GM18505 (cell line): ENCODE results near the gene RBBP9.
A peak's percentile ranks its signal among the peaks of the same experiment; 100 is the strongest.

ENCODE experiments used
- ATAC-seq: cut with Tn5 transposase; IDR thresholded peaks from one replicate; pipeline ENCODE4 v1.9.1; 2021; ENCODE audit not compliant: unreplicated experiment
- POLR2A ChIP-seq: IDR thresholded peaks from 4 replicates; pipeline ENCODE4 v1.6.1; 2011; ENCODE audit warnings: borderline replicate concordance; ENCODE audit not compliant: insufficient read depth, insufficient read length; ENCODE audit errors: extremely low read depth

The RBBP9 gene

DNA sequence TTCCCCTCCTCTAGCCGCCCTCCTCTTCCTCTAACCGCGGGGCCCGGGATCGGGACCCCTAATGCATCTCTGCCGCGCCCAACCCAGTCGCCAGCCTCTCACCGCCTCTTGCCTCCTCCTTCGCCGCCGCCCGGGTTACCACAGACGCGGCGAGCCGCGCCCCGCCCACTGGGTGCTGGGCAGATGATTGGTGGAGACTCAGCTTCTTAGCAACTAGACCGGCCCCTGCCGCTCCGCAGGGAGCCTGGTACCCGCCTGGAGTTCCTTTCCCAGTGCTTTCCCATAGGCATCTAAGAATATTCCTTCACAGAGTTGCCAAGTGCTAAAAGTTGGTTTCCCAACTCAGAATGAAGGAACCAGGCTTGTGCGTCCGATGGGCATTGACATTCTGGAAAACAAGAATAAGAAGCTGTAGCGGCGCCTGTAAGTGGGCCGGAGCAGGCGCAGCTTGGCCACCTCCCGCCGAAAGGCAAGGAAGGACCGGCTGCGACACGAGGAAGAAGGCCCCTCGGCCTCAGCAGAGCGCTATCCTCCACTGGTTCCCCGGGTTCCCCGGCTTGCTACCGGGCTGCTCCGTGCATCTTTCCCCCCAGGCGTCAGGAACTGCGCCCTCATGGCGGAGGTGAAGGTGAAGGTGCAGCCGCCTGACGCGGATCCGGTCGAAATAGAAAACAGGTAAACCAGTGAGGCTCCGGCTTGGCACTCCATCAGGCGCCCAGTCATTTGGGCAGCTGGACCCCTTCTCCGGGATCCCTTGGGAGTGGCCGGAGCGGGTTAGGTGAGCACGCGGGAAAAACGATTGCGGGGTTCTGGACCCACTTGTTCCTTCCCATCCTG lies 29.9 kb downstream of the RBBP9 start, which contains the start of the genes DZANK1 and POLR3F:
DZANK1 (minus strand) TSS at position 137 of the 837 bp plus-strand sequence. CDS start 1,672 bp downstream, outside the sequence.
POLR3F (plus strand) TSS at position 497 of the 837 bp plus-strand sequence; CDS start at position 614, 117 bp downstream.
- peak; percentile 79 for TF ChIP-seq POLR2A
- ATAC-seq: peak; percentile 98

DNA sequence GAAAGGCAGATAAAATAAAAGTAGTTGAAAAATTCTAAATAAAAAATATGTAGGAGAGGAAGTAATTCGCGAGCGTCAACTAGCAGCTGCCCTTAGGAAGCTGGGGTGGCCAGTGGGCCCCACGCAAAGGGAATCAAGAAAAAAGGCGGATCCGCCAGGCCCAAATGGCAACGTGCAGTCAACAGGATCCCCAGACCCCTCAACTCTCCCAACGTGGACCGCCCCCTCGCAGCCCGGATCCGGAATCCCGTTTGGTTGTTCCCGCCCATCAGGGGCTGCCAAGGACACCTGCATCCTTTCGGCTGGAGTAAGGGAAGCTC lies 30.5 kb downstream of the RBBP9 start:
- no peak for TF ChIP-seq POLR2A
- peak; percentile 10 for ATAC-seq

DNA sequence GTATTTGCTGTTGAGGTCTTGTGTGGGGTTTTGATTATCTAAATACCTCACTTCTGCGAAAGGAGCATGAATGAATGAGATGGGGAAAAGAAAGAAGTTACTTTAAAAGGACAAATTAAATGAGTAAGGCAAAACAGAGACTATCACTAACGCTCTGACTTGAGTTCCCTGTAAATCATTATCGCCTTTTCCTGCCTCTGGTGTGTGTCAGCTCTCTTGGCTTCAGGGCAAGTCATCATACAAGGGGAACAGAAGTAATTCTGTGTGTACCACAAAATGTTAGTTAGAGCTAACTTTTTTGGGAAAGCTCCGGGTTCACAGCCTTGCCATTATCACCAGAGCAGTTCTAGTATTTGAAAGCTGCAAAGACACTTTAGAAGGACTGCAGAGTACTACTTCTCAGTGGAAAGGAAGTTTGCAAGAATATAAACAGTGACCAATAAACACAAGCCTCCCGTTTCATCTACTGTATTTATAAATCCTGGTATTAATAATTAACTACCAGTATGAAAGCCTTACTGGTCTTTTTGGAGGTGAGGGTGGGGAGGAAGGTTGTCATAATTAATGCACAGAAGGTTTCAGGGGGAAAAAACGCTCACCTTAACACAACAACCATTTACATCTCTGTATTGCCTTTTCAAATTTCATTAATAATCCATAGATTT lies 31.4 kb downstream of the RBBP9 start:
- no peak for TF ChIP-seq POLR2A
- ATAC-seq: no peak

DNA sequence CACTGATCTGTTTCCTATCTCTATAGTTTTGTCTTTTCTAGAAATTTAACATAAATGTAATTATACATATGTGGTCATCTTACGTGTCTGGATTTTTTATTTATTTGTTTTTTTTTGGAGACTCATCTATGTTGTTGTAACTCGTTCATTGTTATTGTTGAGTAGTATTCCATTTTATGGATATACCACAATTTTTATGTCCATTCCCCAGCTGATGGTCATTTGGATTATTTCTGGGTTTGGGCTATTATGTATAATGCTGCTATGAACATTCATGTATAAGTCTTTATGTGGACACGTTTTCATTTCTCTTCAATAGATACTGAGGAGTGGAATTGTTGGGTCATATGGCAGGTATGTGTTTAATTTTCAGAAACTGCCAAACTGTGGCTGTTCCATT lies 40.4 kb downstream of the RBBP9 start:
- TF ChIP-seq POLR2A: no peak
- ATAC-seq: no peak

DNA sequence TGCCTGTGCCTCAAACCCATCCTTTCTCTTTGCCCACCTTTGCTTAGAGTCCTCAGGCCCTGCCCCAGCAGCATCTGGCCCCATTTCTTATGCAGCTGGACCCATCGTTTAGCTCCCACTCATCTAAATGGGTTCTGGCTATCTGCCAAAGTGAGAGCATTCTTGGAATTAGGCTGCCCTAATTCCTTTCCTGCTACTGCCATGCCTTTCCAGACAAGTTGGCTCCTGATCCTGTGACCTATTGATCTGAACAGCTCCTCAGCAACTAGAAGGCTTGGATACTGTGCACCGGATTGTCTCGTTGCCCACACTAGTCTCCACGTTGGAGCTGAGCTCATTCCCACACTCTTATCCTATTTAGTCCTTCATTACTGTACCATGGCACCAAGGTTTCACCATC lies 53.1 kb downstream of the RBBP9 start:
- no peak for ATAC-seq
- TF ChIP-seq POLR2A: no peak

DNA sequence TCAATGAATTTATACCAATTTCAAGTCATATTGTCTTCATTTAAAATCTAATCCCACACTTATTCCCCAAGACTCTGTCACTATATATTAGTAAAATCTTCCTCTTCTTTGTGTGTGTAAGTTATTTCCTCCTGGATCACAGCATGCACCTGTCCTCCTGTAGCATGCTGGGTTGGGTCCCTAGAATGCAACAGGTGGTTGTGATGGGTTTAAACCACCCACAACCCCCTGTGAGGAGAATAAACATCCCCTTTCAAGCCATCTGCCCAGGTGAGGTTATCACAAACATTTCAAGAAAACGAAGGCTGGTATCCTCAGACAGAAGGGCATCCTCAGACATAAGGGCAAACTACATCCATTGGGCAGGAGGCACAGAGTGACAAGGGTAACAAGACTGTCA lies 56.6 kb downstream of the RBBP9 start:
- no peak for ATAC-seq
- no peak for TF ChIP-seq POLR2A

DNA sequence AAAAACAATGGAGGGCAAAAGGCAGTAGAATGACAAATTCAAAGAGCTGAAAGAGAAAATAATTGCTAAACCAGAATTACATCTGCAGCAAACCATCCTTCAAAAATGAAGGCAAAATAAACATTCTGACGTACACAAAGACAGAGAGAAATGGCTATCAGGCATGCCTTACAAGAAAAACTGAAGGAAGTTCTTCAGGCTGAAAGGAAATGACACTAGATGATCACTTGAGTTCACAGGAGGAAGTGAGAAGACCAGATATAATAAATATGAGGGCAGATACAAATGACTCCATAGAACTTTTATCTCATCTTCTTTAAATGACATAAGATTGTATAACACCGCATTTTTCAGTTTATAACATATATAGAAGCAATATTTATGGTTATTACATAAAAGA lies 60.2 kb downstream of the RBBP9 start:
- TF ChIP-seq POLR2A: no peak
- no peak for ATAC-seq
